Left ventricle myocardium inferior (tissue), 1 donor: Measurements from ENCODE around the gene CFD. TPM values are rescaled to one million over a fixed set of nuclear protein-coding genes. Genes with fewer than 3 reads are reported as not detected.

Experiments used
- DNase-seq: peaks from one replicate; pipeline ENCODE4 v3.0.0-alpha.2; 2020
- H3K27ac ChIP-seq: fragments of 200-600 bp; replicated peaks from 2 replicates; pipeline ENCODE4 v1.8.0; 2021
- H3K27me3 ChIP-seq: fragments of 200-600 bp; 2 replicates; pipeline ENCODE4 v1.8.0; 2021; ENCODE audit warnings: low read depth
- H3K36me3 ChIP-seq: fragments of 200-600 bp; 2 replicates; pipeline ENCODE4 v1.8.0; 2021
- H3K4me1 ChIP-seq: fragments of 200-600 bp; 2 replicates; pipeline ENCODE4 v1.8.0; 2021
- H3K4me3 ChIP-seq: fragments of 200-600 bp; 2 replicates; pipeline ENCODE4 v1.8.0; 2021; ENCODE audit warnings: mild to moderate bottlenecking, moderate library complexity
- H3K9me3 ChIP-seq: fragments of 200-600 bp; replicated peaks from 2 replicates; pipeline ENCODE4 v1.8.0; 2021
- CTCF ChIP-seq: fragments of 200-600 bp; IDR thresholded peaks from 2 replicates; pipeline ENCODE4 v1.8.0; 2021; ENCODE audit warnings: antibody characterized with exemption, mild to moderate bottlenecking, borderline replicate concordance
- intact Hi-C: fragments of 100-400 bp; cut with micrococcal nuclease; formaldehyde crosslinking; loops from one replicate; pipeline ENCODE4 v1.11.0; 2022
- total RNA-seq: library from RNA; stranded (reverse); fragmentation: NEBNext Ultra II Directional; extraction: Animal tissue kit (Norgen Biotek cat#: 25700); gene quantifications from one replicate; pipeline ENCODE4 v1.2.1, GENCODE V29; 2021
- donor health status: DM: no; HTN: yes; CAD: no; lungs with severe emphysema.

Gene CFD
- total RNA-seq, 1 donor from 2014 or later, result 200 TPM

- Histone ChIP-seq H3K9me3 (no peaks in the 10 kb centered on the region), H3K4me3 (no peak overlapping the region), H3K4me1 (peaks cover 5% of the 10 kb centered on the region), H3K27ac (no peak overlapping the region), H3K36me3 (peaks cover 12% of the 10 kb centered on the region), H3K27me3 (no peaks in the 10 kb centered on the region)
- TF ChIP-seq CTCF, result no peak
- DNase-seq, result no peak
- intact Hi-C loops, result no loop called here
These were observed 45.1 kb downstream of the CFD start for GRCh38 chr19:904545-904944.

GRCh38 chr19:906480-906879, 47.0 kb downstream of the CFD start:
- Histone ChIP-seq H3K4me1 (peaks cover 5% of the 10 kb centered on the region), H3K4me3 (no peak overlapping the region), H3K36me3 (peaks cover 6% of the 10 kb centered on the region), H3K27ac (no peak overlapping the region), H3K27me3 (no peaks in the 10 kb centered on the region), H3K9me3 (no peaks in the 10 kb centered on the region)
- TF ChIP-seq CTCF, result no peak
- intact Hi-C loops, result no loop called here
- DNase-seq, result no peak

GRCh38 chr19:907183-907853, 47.9 kb downstream of the CFD start:
- DNase-seq, result no peak
- no peak for TF ChIP-seq CTCF
- Histone ChIP-seq H3K36me3 (no peaks in the 10 kb centered on the region), H3K4me3 (no peak overlapping the region), H3K27ac (no peak overlapping the region), H3K27me3 (no peaks in the 10 kb centered on the region), H3K4me1 (peaks cover 5% of the 10 kb centered on the region), H3K9me3 (no peaks in the 10 kb centered on the region)
- intact Hi-C loops, result no loop called here

- Histone ChIP-seq H3K27ac (no peak overlapping the region), H3K4me3 (no peak overlapping the region), H3K9me3 (no peaks in the 10 kb centered on the region), H3K36me3 (no peaks in the 10 kb centered on the region), H3K4me1 (peaks cover 17% of the 10 kb centered on the region), H3K27me3 (peaks cover 4% of the 10 kb centered on the region)
- intact Hi-C loops, result no loop called here
- DNase-seq, result no peak
- TF ChIP-seq CTCF, result no peak
These were observed 52.0 kb downstream of the CFD start for GRCh38 chr19:911197-912033.

- Histone ChIP-seq H3K9me3 (no peaks in the 10 kb centered on the region), H3K4me1 (peaks cover 25% of the 10 kb centered on the region), H3K27me3 (peaks cover 15% of the 10 kb centered on the region), H3K36me3 (no peaks in the 10 kb centered on the region), H3K4me3 (peak overlapping the region; percentile 97), H3K27ac (peak overlapping the region; percentile 92)
- no peak for TF ChIP-seq CTCF
- no peak for DNase-seq
- intact Hi-C loops, result no loop called here
These were observed 53.0 kb downstream of the CFD start for GRCh38 chr19:912181-913079.
